Small intestine (tissue), 7 donors: Measurements from ENCODE around the gene RPL9. TPM values are rescaled to one million over a fixed set of nuclear protein-coding genes. Genes with fewer than 3 reads are reported as not detected.
"Not testable (repeated sequence)": the region's sequence is repeated elsewhere in the genome, so short reads cannot be mapped to it uniquely, and the experiment has no call there.

Experiments
- DNase-seq, 2 donors: peaks; one replicate each; pipeline versions ENCODE4 v3.0.0 to v3.0.0-alpha.2; 2013
- FAIRE-seq: peaks from 2 replicates; lab custom pipeline; 2012; peaks lifted over from hg19 to GRCh38; lab: Jason Lieb, UNC
- H3K27ac ChIP-seq, 3 donors: one replicate each; pipeline ENCODE4 v1.5.1; 2013; ENCODE audit warnings: low read length in 2 of 3, mild to moderate bottlenecking in 2 of 3, control low read depth in 1 of 3, inconsistent platforms in 1 of 3, low read depth in 1 of 3, moderate library complexity in 1 of 3
- H3K27me3 ChIP-seq, 3 donors: one replicate each; pipeline ENCODE4 v1.6.1; 2013; ENCODE audit warnings: low read length in 3 of 3, inconsistent platforms in 1 of 3; ENCODE audit not compliant: control insufficient read depth in 3 of 3, insufficient read depth in 3 of 3
- H3K36me3 ChIP-seq, 3 donors: one replicate each; pipeline ENCODE4 v1.6.1; 2013; ENCODE audit warnings: low read length in 3 of 3, inconsistent platforms in 1 of 3, low read depth in 1 of 3, mild to moderate bottlenecking in 1 of 3, moderate library complexity in 1 of 3; ENCODE audit not compliant: control insufficient read depth in 3 of 3, insufficient read depth in 2 of 3
- H3K4me1 ChIP-seq, 3 donors: one replicate each; pipeline ENCODE4 v1.6.1; 2013; ENCODE audit warnings: low read length in 2 of 3, inconsistent platforms in 1 of 3, low read depth in 1 of 3, mild to moderate bottlenecking in 1 of 3, moderate library complexity in 1 of 3; ENCODE audit not compliant: control insufficient read depth in 3 of 3, insufficient read depth in 2 of 3
- H3K4me3 ChIP-seq, 3 donors: one replicate each; pipeline ENCODE4 v1.5.1; 2013; ENCODE audit warnings: low read length in 3 of 3, control low read depth in 1 of 3, inconsistent platforms in 1 of 3, low read depth in 1 of 3, mild to moderate bottlenecking in 1 of 3, moderate library complexity in 1 of 3
- H3K9me3 ChIP-seq, 2 donors: one replicate each; pipeline ENCODE4 v1.6.1; 2013; ENCODE audit warnings: low read depth in 1 of 2, low read length in 1 of 2; ENCODE audit not compliant: control insufficient read depth in 2 of 2, insufficient read depth in 1 of 2
- WGBS, 3 donors: extraction: QIAGEN DNeasy Blood & Tissue Kit; methylation state at CpG; one replicate each; pipeline ENCODE4 v1.1.7; 2013; 5-methylcytosine and 5-hydroxymethylcytosine counted together
- polyA plus RNA-seq, 4 donors: library from polyadenylated mRNA; stranded (reverse) in 3 of 4; unstranded in 1 of 4; fragments of 200-250 nt in 3 of 4; fragments of 120-200 nt in 1 of 4; gene quantifications; one replicate each; pipeline versions ENCODE4 v1.2.1 to v1.2.3, GENCODE V29; 2013
- donor health status: healthy with polysubstance abuse.
- donor health status: control.
- donor health status: control.
- donor health status: Bipolar disorder and iron deficiency.
- donor health status: healthy.

The RPL9 gene
- polyA plus RNA-seq, 4 donors, result 1,758 to 2,952 (median 2,157) TPM

- DNase-seq, FAIRE-seq, H3K9me3 ChIP-seq, H3K4me1 ChIP-seq, H3K27me3 ChIP-seq: not testable (repeated sequence)
- Histone ChIP-seq H3K4me3 (peak overlapping the region; percentile 66 to 86 (median 72)), H3K27ac (peak overlapping the region; percentile 85 to 98 (median 97)), H3K36me3 (peaks cover 15 to 27% (median 16%) of the 10 kb centered on the region in 3 donors)
- 0 to 1% (median 0%) methylated on average over 13 of the region's 13 CpGs for WGBS, 3 donors
These were observed 589 bp downstream of the RPL9 start for GRCh38 chr4:39458161-39458504.

GRCh38 chr4:39456946-39457763 lies 1.6 kb downstream of the RPL9 start:
- peak overlapping the region in 2 of 3 donors; percentile 11 to 58 for H3K27ac ChIP-seq
- 41 to 58% (median 46%) methylated on average over 10 of the region's 10 CpGs for WGBS, 3 donors
- FAIRE-seq (no peak), DNase-seq (no peak)
- peaks cover 2 to 10% (median 7%) of the 10 kb centered on the region in 3 donors for H3K4me1 ChIP-seq
- no peaks in the 10 kb centered on the region for H3K9me3 ChIP-seq
- H3K36me3 ChIP-seq, result peaks cover 22 to 23% (median 22%) of the 10 kb centered on the region in 3 donors
- peak overlapping the region; percentile 6 to 86 (median 72) for H3K4me3 ChIP-seq
- H3K27me3 ChIP-seq, result no peaks in the 10 kb centered on the region

- FAIRE-seq (no peak), DNase-seq (no peak)
- WGBS, 3 donors, result 86 to 92% (median 88%) methylated on average over 6 of the region's 6 CpGs
- Histone ChIP-seq H3K4me1 (peaks cover 2 to 14% (median 7%) of the 10 kb centered on the region in 3 donors), H3K27ac (no peak overlapping the region), H3K27me3 (no peaks in the 10 kb centered on the region), H3K4me3 (no peak overlapping the region), H3K36me3 (peaks cover 23 to 24% (median 23%) of the 10 kb centered on the region in 3 donors), H3K9me3 (no peaks in the 10 kb centered on the region)
These were observed 3.2 kb downstream of the RPL9 start for GRCh38 chr4:39455486-39455885.

- Histone ChIP-seq H3K27me3 (no peaks in the 10 kb centered on the region), H3K4me3 (no peak overlapping the region), H3K9me3 (no peaks in the 10 kb centered on the region), H3K4me1 (peaks cover 2 to 14% (median 7%) of the 10 kb centered on the region in 3 donors), H3K27ac (no peak overlapping the region), H3K36me3 (peaks cover 23 to 27% (median 24%) of the 10 kb centered on the region in 3 donors)
- DNase-seq, result no peak
- FAIRE-seq, result no peak
- WGBS, 3 donors, result 54 to 83% (median 75%) methylated on average over 2 of the region's 2 CpGs
These were observed 5.0 kb downstream of the RPL9 start for GRCh38 chr4:39453738-39454137.

GRCh38 chr4:39452860-39453587 lies 5.7 kb downstream of the RPL9 start:
- FAIRE-seq (no peak), DNase-seq (peak in 1 of 2 donors; percentile 20)
- Histone ChIP-seq H3K4me1 (peaks cover 2 to 14% (median 7%) of the 10 kb centered on the region in 3 donors), H3K4me3 (no peak overlapping the region), H3K27ac (no peak overlapping the region), H3K27me3 (no peaks in the 10 kb centered on the region), H3K36me3 (peaks cover 23 to 27% (median 24%) of the 10 kb centered on the region in 3 donors), H3K9me3 (no peaks in the 10 kb centered on the region)
- WGBS, 3 donors, result 75 to 83% (median 81%) methylated on average over 11 of the region's 11 CpGs

- 88 to 93% (median 88%) methylated on average over 6 of the region's 6 CpGs for WGBS, 3 donors
- no peak for DNase-seq
- Histone ChIP-seq H3K36me3 (peaks cover 22 to 27% (median 22%) of the 10 kb centered on the region in 3 donors), H3K4me1 (peaks cover 2 to 16% (median 5%) of the 10 kb centered on the region in 3 donors), H3K27me3 (no peaks in the 10 kb centered on the region), H3K27ac (no peak overlapping the region), H3K9me3 (no peaks in the 10 kb centered on the region), H3K4me3 (no peak overlapping the region)
- FAIRE-seq, result no peak
These were observed 6.4 kb downstream of the RPL9 start for GRCh38 chr4:39452153-39452859.

- peaks cover 0 to 10% (median 0%) of the 10 kb centered on the region in 3 donors for H3K4me1 ChIP-seq
- DNase-seq (no peak), FAIRE-seq (no peak)
- no peak overlapping the region for H3K27ac ChIP-seq
- no peaks in the 10 kb centered on the region for H3K9me3 ChIP-seq
- 87 to 89% (median 87%) methylated on average over 6 of the region's 6 CpGs for WGBS, 3 donors
- H3K27me3 ChIP-seq, result no peaks in the 10 kb centered on the region
- peaks cover 18 to 21% (median 20%) of the 10 kb centered on the region in 3 donors for H3K36me3 ChIP-seq
- H3K4me3 ChIP-seq, result no peak overlapping the region
These were observed 7.2 kb downstream of the RPL9 start for GRCh38 chr4:39451423-39452023.
